ENCODE measurements around the gene RNF19B. TPM values are rescaled to one million over a fixed set of nuclear protein-coding genes. Genes with fewer than 3 reads are reported as not detected.

The RNF19B gene
- total and polyA plus RNA-seq, 2 of the 8 experiments (the other 6 are each of a cell fraction or from before 2014, with no cell fraction given), result 9.2 to 11.2 TPM

- TF ChIP-seq EZH2 (IDR thresholded peaks at IDR 0.05; ENCODE audit: low read depth, low read length, severe bottlenecking), result no peak
- no peak for TF ChIP-seq SIN3A (conservative IDR thresholded peaks at IDR 0.05 in 1 of 2, IDR thresholded peaks at IDR 0.05 in 1 of 2; ENCODE audit: low read depth in 1 of 2, low read length in 2 of 2)
- no peak for TF ChIP-seq CHD7 (IDR thresholded peaks at IDR 0.05; ENCODE audit: insufficient replicate concordance, low read length)
- TF ChIP-seq POU5F1 (IDR thresholded peaks at IDR 0.05; ENCODE audit: low read depth, low read length), result no peak
- TF ChIP-seq KDM5A (IDR thresholded peaks at IDR 0.05; ENCODE audit: low read length), result no peak
- no peak for TF ChIP-seq CHD1 (IDR thresholded peaks at IDR 0.05; ENCODE audit: low read depth, low read length)
- no peak for TF ChIP-seq RNF2 (IDR thresholded peaks at IDR 0.05; ENCODE audit: borderline replicate concordance, low read depth, low read length, missing control alignments, poor library complexity, severe bottlenecking)
Measured at GRCh38 chr1:33009561-33009960, 45.0 kb upstream of the RNF19B start (continued).
